Adrenal gland (tissue), 12 donors: ENCODE results near the gene C20orf202. TPM values are rescaled to one million over a fixed set of nuclear protein-coding genes. Genes with fewer than 3 reads are reported as not detected.

Experiments
- DNase-seq, 7 donors: peaks; one replicate each; pipeline ENCODE4 v3.0.0-alpha.2; 2019 to 2020
- H3K27ac ChIP-seq, 5 donors: fragments of 200-600 bp; sonication (generic) in 4 of 5; 1 replicate in 3 of 5; 2 replicates in 2 of 5; pipeline versions ENCODE4 v1.5.1 to v1.8.0; 2016 to 2020; ENCODE audit warnings: mild to moderate bottlenecking in 1 of 5
- H3K27me3 ChIP-seq: fragments of 200-600 bp; 2 replicates; pipeline ENCODE4 v1.8.0; 2021
- H3K36me3 ChIP-seq, 2 donors: fragments of 200-600 bp; replicated peaks in 1 of 2; 1 replicate in 1 of 2; 2 replicates in 1 of 2; pipeline versions ENCODE4 v1.5.1 to v1.8.0; 2018 to 2022
- H3K4me1 ChIP-seq, 2 donors: fragments of 200-600 bp; replicated peaks in 1 of 2; 1 replicate in 1 of 2; 2 replicates in 1 of 2; pipeline versions ENCODE4 v1.5.1 to v1.8.0; 2018 to 2021
- H3K4me3 ChIP-seq, 4 donors: fragments of 200-600 bp; sonication (generic) in 3 of 4; one replicate each; pipeline ENCODE4 v1.5.1; 2016 to 2018
- H3K9me3 ChIP-seq, 3 donors: fragments of 200-600 bp; sonication (generic) in 1 of 3; replicated peaks in 1 of 3; 1 replicate in 2 of 3; 2 replicates in 1 of 3; pipeline versions ENCODE4 v1.5.1 to v1.8.0; 2016 to 2021
- CTCF ChIP-seq, 6 experiments: fragments of 450-650 bp in 4 of 6; fragments of 200-600 bp in 2 of 6; sonication (generic) in 1 of 6; IDR thresholded peaks; 1 replicate in 5 of 6; 2 replicates in 1 of 6; pipeline versions ENCODE4 v1.5.1 to v1.8.0; 2016 to 2021; ENCODE audit warnings: antibody characterized with exemption in 6 of 6, mild to moderate bottlenecking in 2 of 6, moderate library complexity in 1 of 6
- POLR2A ChIP-seq, 2 donors: fragments of 450-650 bp; IDR thresholded peaks; one replicate each; pipeline ENCODE4 v1.6.1; 2017; ENCODE audit warnings: antibody characterized with exemption in 2 of 2, mild to moderate bottlenecking in 2 of 2, moderate library complexity in 1 of 2
- WGBS, 4 donors: extraction: QIAGEN DNeasy Blood & Tissue Kit in 2 of 4; methylation state at CpG; one replicate each; pipeline versions ENCODE4 v1.1.5 to v1.1.7; 2013 to 2017; 5-methylcytosine and 5-hydroxymethylcytosine counted together
- intact Hi-C, 2 donors: fragments of 100-400 bp; cut with DNase I; formaldehyde crosslinking; loops; one replicate each; pipeline versions ENCODE4 v1.14.1 to v1.15.0; 2022 to 2023
- polyA plus RNA-seq, 3 donors: library from polyadenylated mRNA; stranded (reverse); fragments of 200-250 nt in 2 of 3; fragments of 350-450 nt in 1 of 3; fragmentation: Illumina TruSeq in 1 of 3; extraction: RNeasy Lipid Tissue Mini Kit (QIAGEN cat#74804) in 1 of 3; gene quantifications; one replicate each; pipeline ENCODE4 v1.2.3, GENCODE V29; 2013 to 2014
- total RNA-seq, 9 donors: library from RNA; depleted of rRNA in 4 of 9; stranded (reverse); fragments of >200 nt in 4 of 9; fragments of 120-200 nt in 1 of 9; fragmentation: NEBNext Ultra II Directional in 1 of 9; extraction: Animal tissue kit (Norgen Biotek cat#: 25700) in 1 of 9; gene quantifications; one replicate each; pipeline versions ENCODE4 v1.1.0 to v1.2.4, GENCODE V29; 2013 to 2023
- donor health status: healthy with polysubstance abuse.
- donor health status: Bipolar disorder and iron deficiency.
- donor health status: DM: yes; HTN: yes; CAD: no.
- donor health status: DM: no; HTN: no; CAD: no.
- donor health status: DM: no; HTN: no; CAD: no.
- donor health status: DM: yes; HTN: yes; CAD: no.

Gene C20orf202
- total and polyA plus RNA-seq, 12 donors, result 0.17 to 0.95 (median 0.36) TPM; not detected in 3

- Histone ChIP-seq H3K27me3 (peaks cover 39% of the 10 kb centered on the region), H3K36me3 (no peaks in the 10 kb centered on the region), H3K4me1 (no peaks in the 10 kb centered on the region), H3K27ac (no peak overlapping the region), H3K9me3 (no peaks in the 10 kb centered on the region), H3K4me3 (no peak overlapping the region)
- intact Hi-C loops, result no loop called here
- WGBS, 4 donors, result 85 to 92% (median 89%) methylated on average over 3 of the region's 3 CpGs
- DNase-seq, result no peak
- TF ChIP-seq POLR2A (IDR thresholded peaks at IDR 0.05), result no peak
- no peak for TF ChIP-seq CTCF (IDR thresholded peaks at IDR 0.05)
Measured at GRCh38 chr20:1232286-1233111, 29.2 kb downstream of the C20orf202 start.

GRCh38 chr20:1240549-1240948 lies 37.3 kb downstream of the C20orf202 start:
- no peak for DNase-seq

GRCh38 chr20:1241456-1241855 lies 38.2 kb downstream of the C20orf202 start:
- Histone ChIP-seq H3K27me3 (no peaks in the 10 kb centered on the region), H3K4me3 (no peak overlapping the region), H3K36me3 (no peaks in the 10 kb centered on the region), H3K27ac (no peak overlapping the region), H3K9me3 (no peaks in the 10 kb centered on the region), H3K4me1 (no peaks in the 10 kb centered on the region)
- intact Hi-C loops, result no loop called here
- no peak for DNase-seq
- TF ChIP-seq CTCF (IDR thresholded peaks at IDR 0.05) (no peak), POLR2A (IDR thresholded peaks at IDR 0.05) (no peak)

More at GRCh38 chr20:1240549-1240948, 37.3 kb downstream of the C20orf202 start:
- no peaks in the 10 kb centered on the region for H3K27me3 ChIP-seq
- H3K4me3 ChIP-seq, result no peak overlapping the region
- no peak for TF ChIP-seq CTCF (IDR thresholded peaks at IDR 0.05)
- TF ChIP-seq POLR2A (IDR thresholded peaks at IDR 0.05), result no peak
- no peaks in the 10 kb centered on the region for H3K9me3 ChIP-seq
- H3K27ac ChIP-seq, result no peak overlapping the region
- intact Hi-C loops, result no loop called here
- 82 to 86% (median 84%) methylated on average over 5 of the region's 5 CpGs for WGBS, 4 donors
- no peaks in the 10 kb centered on the region for H3K4me1 ChIP-seq
- no peaks in the 10 kb centered on the region for H3K36me3 ChIP-seq

DNA sequence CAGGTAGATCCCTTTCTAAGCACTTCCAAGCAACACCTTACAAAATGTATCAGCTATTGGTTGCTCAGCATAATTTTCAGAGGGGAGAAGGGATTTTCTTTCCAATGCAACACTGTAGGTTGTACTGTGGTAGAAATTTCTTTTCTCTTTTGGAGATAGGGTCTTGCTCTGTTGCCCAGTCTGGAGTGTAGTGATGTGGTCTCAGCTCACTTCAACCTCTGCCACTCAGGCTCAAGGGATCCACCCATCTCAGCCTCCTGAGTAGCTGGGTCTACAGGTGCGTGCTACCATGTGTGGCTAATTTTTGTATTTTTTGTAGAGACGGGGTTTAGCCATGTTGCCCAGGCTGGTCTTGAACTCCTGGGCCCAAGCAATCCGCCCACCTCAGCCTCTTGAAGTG lies 38.8 kb downstream of the C20orf202 start:
- no peak for DNase-seq
- WGBS, 4 donors, result 71 to 79% (median 74%) methylated on average over 3 of the region's 3 CpGs
- H3K4me3 ChIP-seq, result no peak overlapping the region
- H3K27ac ChIP-seq, result no peak overlapping the region
- intact Hi-C loops, result no loop called here
- TF ChIP-seq CTCF (IDR thresholded peaks at IDR 0.05) (no peak), POLR2A (IDR thresholded peaks at IDR 0.05) (no peak)
- H3K9me3 ChIP-seq, result no peaks in the 10 kb centered on the region
- no peaks in the 10 kb centered on the region for H3K27me3 ChIP-seq
- no peaks in the 10 kb centered on the region for H3K4me1 ChIP-seq
- no peaks in the 10 kb centered on the region for H3K36me3 ChIP-seq
